GM18873 (cell line): ENCODE measurements around the gene AGPAT3.

ENCODE experiments used
- ATAC-seq: cut with Tn5 transposase; IDR thresholded peaks from one replicate; pipeline ENCODE4 v1.9.1; 2021; ENCODE audit warnings: mild to moderate bottlenecking, moderate library complexity, moderate number of reproducible peaks; ENCODE audit not compliant: unreplicated experiment, low FRiP score

The AGPAT3 gene

GRCh38 chr21:43988016-43988415 is 123.0 kb downstream of the AGPAT3 start:
- no peak for ATAC-seq

- no peak for ATAC-seq
Observed at GRCh38 chr21:43988506-43989230, 123.6 kb downstream of the AGPAT3 start.

GRCh38 chr21:43989401-43989800 is 124.4 kb downstream of the AGPAT3 start:
- no peak for ATAC-seq

GRCh38 chr21:43991447-43991991 is 126.5 kb downstream of the AGPAT3 start:
- ATAC-seq: no peak

- ATAC-seq: no peak
Observed at GRCh38 chr21:43992121-43992520, 127.1 kb downstream of the AGPAT3 start.

- no peak for ATAC-seq
Observed at GRCh38 chr21:43993420-43993934, 128.5 kb downstream of the AGPAT3 start.

GRCh38 chr21:43994085-43994484 is 129.1 kb downstream of the AGPAT3 start:
- ATAC-seq: no peak

- ATAC-seq: no peak
Observed at GRCh38 chr21:43994646-43995045, 129.6 kb downstream of the AGPAT3 start.

- ATAC-seq: no peak
Observed at GRCh38 chr21:43995521-43996105, 130.6 kb downstream of the AGPAT3 start.

GRCh38 chr21:43997766-43998742 is 133.0 kb downstream of the AGPAT3 start:
- no peak for ATAC-seq

- no peak for ATAC-seq
Observed at GRCh38 chr21:44000360-44000759, 135.3 kb downstream of the AGPAT3 start.

GRCh38 chr21:44002511-44002910 is 137.5 kb downstream of the AGPAT3 start:
- no peak for ATAC-seq

GRCh38 chr21:44003307-44003966 is 138.4 kb downstream of the AGPAT3 start:
- ATAC-seq: no peak

- ATAC-seq: no peak
Observed at GRCh38 chr21:44005071-44005470, 140.0 kb downstream of the AGPAT3 start.

GRCh38 chr21:44005593-44005992 is 140.6 kb downstream of the AGPAT3 start:
- no peak for ATAC-seq

- no peak for ATAC-seq
Observed at GRCh38 chr21:44006017-44006619, 141.1 kb downstream of the AGPAT3 start.

- ATAC-seq: no peak
Observed at GRCh38 chr21:44006656-44007055, 141.6 kb downstream of the AGPAT3 start.

- no peak for ATAC-seq
Observed at GRCh38 chr21:44010429-44010828, 145.4 kb downstream of the AGPAT3 start.

GRCh38 chr21:44011123-44011522 is 146.1 kb downstream of the AGPAT3 start:
- ATAC-seq: no peak
